Gastroesophageal sphincter (tissue), 3 donors: ENCODE results near the gene SREK1.

Experiments
- CTCF ChIP-seq, 4 experiments: fragments of 200-600 bp in 2 of 4; fragments of 450-650 bp in 2 of 4; sonication (generic) in 1 of 4; IDR thresholded peaks; one replicate each; pipeline ENCODE4 v1.5.1; 2017 to 2019; ENCODE audit warnings: antibody characterized with exemption in 4 of 4, mild to moderate bottlenecking in 2 of 4, moderate library complexity in 2 of 4
- EP300 ChIP-seq: sonication (generic); formaldehyde crosslinking; IDR thresholded peaks from one replicate; pipeline ENCODE4 v1.6.1; 2017; ENCODE audit warnings: antibody characterized with exemption, mild to moderate bottlenecking
- POLR2A ChIP-seq, 2 donors: fragments of 450-650 bp; IDR thresholded peaks; one replicate each; pipeline ENCODE4 v1.6.1; 2017; ENCODE audit warnings: antibody characterized with exemption in 2 of 2, mild to moderate bottlenecking in 2 of 2, moderate library complexity in 1 of 2

GRCh38 chr5:66138637-66139317 lies 5.3 kb upstream of the SREK1 start:
- TF ChIP-seq POLR2A (IDR thresholded peaks at IDR 0.05) (no peak), EP300 (no peak), CTCF (IDR thresholded peaks at IDR 0.05) (no peak)
